GM21528 (cell line): ENCODE measurements around the gene IL16.
"Not testable (repeated sequence)": the region's sequence is repeated elsewhere in the genome, so short reads cannot be mapped to it uniquely, and the experiment has no call there.

Experiments used
- ATAC-seq: cut with Tn5 transposase; IDR thresholded peaks from one replicate; pipeline ENCODE4 v1.9.1; 2021; ENCODE audit warnings: mild to moderate bottlenecking, moderate library complexity; ENCODE audit not compliant: unreplicated experiment, low FRiP score

The IL16 gene

DNA sequence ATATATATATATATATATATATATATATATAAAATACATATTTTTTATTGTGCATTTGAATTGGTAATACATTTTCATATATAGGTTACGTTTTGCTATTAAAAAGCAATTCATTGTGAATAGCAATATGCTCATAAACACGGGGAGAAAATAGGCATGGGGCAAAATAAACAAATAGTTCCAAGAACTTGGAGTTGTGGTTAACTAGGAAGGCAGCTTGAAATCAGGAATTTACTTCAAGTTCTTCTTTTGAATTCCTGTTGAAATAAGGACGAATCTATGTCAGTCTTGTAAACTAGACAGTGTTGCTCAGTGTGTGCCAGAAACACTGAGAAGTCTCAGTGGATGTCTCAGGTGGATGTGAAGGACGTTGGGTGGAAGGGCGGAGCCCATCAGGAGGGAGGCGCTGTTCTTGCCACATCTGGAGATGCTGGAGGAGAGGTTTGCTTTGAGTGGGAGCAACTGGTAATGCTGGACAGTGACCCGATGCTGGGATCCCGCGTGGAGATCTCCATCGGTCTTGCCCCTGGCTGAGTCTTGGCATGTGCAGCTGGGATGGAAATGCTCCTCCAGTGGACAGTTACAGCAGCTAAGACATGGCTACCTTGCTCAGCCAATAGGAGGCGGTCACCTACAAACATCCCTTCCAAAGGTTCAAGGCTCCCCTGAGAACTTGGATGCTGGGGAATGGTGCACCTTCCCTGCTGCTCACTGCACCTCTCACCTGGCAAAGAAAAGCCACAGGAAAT, 2.5 kb downstream of the IL16 start:
- no peak for ATAC-seq

- no peak for ATAC-seq
Observed at GRCh38 chr15:81206018-81206417, 9.3 kb downstream of the IL16 start.

- ATAC-seq: not testable (repeated sequence)
Observed at GRCh38 chr15:81207987-81208386, 11.3 kb downstream of the IL16 start.

GRCh38 chr15:81209635-81210034, 13.0 kb downstream of the IL16 start:
- no peak for ATAC-seq

GRCh38 chr15:81211376-81211775, 14.7 kb downstream of the IL16 start:
- no peak for ATAC-seq

DNA sequence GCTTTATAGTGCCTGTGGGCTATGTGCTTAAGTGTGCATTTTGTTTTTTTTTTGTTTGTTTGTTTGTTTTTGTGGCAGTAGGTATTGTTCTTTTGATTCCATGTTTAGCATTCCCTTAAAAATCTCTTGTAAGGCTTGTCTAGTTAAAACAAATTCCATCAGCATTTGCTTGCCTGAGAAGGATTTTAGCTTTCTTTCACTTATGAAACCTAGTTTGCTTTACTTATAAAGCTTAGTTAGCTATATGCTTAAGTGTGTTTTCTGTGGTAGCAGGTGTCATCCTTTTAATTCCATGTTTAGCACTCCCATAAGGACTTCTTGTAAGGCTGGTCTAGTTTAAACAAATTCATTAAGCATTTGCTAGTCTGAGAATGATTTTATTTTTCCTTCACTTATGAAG, 17.3 kb downstream of the IL16 start:
- no peak for ATAC-seq

- ATAC-seq: no peak
Observed at GRCh38 chr15:81215531-81215930, 18.9 kb downstream of the IL16 start.

DNA sequence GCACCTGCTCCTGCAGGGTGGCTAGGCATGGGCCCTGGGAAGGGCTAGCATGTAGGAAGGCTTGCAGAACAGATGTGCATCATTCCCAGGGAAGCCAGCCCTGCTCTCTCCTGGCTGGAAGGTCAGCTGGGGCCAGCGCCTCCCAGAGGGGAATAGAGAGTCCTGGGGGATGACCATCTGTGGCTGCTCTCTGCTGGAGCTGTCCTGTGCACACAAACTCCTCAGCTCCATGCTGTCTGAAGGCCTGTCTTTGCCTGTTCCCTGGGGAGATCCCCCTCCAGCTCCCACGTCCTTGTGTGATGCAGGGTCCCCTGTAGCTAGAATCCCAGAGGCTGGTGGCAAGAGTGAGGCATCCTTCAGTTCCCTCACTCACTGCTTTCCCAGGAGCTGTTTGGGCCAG, 19.3 kb downstream of the IL16 start:
- ATAC-seq: no peak

DNA sequence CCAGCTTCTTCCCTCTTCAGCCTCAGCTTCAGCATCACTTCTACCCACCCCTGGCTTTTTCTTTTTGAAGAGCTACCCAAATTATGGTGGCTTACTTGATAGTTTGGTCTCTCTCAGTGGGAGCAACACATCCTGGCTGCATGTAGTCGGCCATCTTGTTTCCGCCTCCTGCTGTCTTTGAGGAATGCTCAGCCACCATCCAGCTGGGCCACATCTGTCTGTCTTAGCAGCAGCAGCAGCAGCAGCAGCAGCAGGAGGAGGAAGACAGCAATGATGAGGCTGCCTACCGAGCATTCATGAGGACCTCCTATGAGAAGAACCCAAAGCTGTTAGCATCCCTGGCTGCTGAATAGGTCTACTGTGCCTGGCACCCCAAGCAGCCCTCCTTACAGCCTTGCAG, 19.7 kb downstream of the IL16 start:
- ATAC-seq: no peak

DNA sequence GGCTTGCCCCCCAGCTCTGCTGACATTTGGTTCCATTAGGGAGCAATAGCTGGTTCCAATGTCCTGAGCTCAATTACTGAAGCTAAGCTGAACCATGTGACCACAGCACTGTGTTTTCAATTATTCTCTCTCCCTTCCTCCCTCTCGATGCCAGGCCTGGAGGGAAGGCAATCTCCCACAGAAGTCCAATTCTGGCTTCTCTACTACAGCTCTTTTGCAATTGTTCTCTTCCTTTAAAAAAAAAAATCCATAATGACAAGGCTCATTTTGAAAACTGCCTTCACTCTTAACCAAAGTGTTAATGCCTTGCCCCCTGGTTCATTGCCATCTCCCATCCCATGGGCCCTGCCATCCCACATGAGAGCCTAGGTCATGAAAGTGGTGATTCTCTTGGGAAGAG, 24.8 kb downstream of the IL16 start:
- ATAC-seq: no peak

DNA sequence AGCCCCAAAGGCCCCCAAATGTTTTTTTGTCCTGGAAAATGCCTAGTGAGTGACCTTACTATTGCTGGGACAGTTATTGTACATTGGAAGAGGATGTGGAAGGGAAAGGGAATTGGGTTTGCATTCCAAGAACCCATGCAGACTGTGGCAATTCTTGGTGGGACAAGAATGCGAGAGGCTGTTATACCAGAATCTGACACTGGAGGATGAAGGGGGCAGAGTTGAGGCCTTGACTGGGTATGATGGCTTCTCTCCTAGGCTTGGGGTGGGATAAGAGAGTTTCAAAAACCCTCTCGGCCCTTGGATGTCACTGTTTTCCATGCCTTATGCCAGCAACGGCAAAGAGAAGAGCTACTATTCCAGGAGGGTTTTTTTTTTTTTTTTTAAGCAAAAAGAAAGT, 25.3 kb downstream of the IL16 start:
- ATAC-seq: no peak

DNA sequence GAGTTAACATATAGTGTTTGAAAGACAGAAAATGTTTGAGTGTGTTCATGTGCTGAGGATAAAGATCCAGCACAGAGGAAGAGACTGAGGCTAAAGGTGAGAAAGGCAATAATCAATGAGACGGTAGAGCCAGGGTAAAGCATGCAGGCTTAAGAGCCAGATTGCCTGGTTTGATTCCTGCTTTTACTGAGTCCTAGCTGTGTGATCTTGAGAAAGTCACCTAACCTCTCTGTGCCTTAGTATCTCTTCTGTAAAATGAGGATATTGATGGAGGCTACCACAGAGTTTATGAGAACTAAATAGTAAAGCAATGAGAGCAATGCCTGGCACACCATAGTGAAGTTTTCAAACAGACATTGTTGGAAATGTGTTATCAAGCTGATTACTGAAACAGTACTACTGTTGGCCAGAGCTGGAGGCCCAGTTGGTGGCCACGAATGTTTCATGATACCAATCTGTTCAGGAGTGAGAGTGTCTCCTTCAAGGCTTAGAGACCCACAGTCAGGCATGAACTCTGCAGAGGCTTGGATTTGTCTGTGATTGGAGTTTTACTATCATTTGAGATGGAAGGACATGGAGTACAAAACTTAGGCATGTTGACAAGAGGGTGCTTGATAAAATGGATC, 26.8 kb downstream of the IL16 start:
- no peak for ATAC-seq

DNA sequence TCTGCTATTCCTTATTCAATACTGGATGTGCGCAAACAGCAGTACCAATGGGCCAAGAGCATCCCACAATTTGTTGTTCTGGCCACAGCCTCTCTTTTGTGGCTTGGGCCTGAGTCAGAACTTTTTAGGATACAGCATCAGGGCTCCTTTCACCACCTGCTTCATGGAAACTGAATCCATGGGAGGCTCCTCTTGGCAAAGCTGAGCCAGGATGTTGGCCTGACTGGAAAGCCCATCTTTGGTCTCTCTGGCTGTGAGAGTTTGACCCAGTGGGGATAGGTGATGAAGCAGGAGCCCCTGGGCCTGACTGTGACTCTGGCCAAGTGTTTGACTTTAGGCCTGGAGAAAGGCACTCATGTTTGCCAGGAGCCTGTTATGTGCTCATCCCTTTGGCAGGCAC, 27.6 kb downstream of the IL16 start:
- no peak for ATAC-seq

- no peak for ATAC-seq
Observed at GRCh38 chr15:81225161-81225671, 28.5 kb downstream of the IL16 start.

- no peak for ATAC-seq
Observed at GRCh38 chr15:81227716-81228115, 31.0 kb downstream of the IL16 start.

- no peak for ATAC-seq
Observed at GRCh38 chr15:81229586-81229985, 32.9 kb downstream of the IL16 start.

DNA sequence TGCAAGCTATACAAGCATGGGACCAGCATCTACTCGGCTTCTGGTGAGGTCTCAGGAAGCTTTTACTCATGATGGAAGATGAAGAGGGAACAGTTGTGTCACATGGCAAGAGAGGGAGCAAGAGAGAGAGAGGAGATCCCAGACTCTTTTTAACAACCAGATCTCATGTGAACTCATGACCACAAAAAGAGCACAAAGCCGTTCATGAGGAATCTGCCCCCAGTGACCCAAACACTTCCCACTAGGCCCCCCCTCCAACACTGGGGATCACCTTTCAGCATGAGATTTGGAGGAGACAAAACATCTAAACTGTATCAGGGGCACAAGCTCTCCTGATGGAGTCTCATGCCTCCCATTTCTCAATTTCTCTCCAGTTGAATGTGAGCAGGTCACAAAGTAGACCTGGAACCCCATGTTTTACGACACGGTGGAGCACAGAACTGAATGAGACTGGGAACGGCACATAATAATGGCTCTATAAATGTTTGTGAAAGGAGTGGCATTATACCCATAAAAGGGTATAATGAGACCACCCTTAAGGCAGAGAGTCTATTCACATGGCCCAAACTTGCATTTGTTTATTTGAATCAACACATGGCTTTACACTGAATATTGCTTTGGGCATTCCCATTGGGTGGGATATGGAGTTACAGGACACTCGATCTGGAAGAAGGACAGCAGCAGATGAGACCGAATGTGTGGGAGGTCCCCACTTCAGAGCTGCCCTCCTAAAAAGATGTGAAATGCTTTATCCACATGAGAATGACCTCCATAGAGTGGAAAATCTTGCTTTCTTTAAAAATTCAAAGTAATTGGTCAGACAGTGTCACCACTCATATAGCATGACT, 38.8 kb downstream of the IL16 start:
- no peak for ATAC-seq

DNA sequence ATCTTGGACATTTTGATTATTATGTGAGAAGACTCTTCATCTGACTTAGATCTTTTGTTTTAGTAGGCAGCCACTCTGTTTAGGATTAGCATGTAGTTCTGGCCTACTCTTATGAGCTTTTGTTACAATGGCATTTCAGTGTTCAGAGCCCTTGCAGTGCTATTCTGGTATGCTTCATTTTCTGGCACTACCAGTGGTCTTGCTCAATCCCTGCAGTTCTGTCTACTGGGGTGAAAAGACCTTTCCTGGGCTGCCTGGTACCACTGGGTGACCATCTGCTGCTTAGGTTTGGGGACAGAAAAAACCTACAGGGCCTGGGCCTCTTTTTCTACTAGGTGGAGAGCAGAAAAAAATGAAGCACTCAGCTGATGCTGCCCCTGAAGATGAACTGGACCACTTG, 42.5 kb downstream of the IL16 start:
- ATAC-seq: no peak

DNA sequence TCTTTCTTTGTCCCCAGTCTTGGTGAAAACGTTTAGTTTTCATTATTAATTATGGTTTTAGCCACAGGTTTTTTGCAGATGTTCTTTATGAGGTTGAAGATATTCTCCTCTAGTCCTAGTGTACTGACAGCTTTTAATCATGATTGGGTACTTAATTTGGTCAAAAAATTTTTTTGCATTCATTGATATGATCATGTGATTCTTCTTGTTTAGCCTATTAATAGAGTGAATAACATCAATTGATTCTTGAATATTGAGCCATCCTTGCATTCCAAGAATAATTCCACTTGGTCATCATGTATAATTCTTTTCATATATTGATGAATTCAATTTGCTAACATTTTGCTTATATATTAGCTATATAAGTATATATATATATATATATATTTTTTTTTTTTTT, 46.1 kb downstream of the IL16 start:
- no peak for ATAC-seq

- ATAC-seq: no peak
Observed at GRCh38 chr15:81244306-81244705, 47.6 kb downstream of the IL16 start.

DNA sequence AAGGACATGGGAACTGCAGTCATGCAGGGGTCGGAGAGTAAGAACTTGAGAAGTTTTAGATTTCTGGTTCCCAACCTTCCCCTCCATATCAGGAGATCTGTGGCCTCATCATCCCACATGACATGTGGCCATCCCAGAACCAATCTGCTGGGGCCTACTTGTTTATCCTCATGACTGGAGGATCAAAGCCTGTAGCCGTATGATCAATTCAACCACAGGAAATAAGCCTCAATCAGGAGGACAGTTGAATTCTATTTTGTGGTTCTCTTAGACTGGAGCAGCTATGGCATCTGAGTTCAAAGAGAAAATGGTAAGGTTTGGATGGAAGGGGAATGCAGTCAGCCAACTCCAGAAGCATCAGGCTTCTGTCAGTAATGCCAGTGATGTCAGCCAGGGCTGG, 57.2 kb downstream of the IL16 start:
- ATAC-seq: no peak
